T-cell (primary cell): ENCODE data around the gene MITF. TPM values are rescaled to one million over a fixed set of nuclear protein-coding genes. Genes with fewer than 3 reads are reported as not detected.

ENCODE experiments used
- ATAC-seq, 4 experiments: fragments of 200-7000 bp in 3 of 4; fragments of 150-1000 bp in 1 of 4; cut with Tn5 transposase; replicated peaks in 1 of 4; 1 replicate in 3 of 4; 2 replicates in 1 of 4; pipeline ENCODE4 v1.10.0; 2021; ENCODE audit warnings: moderate library complexity in 3 of 4, mild to moderate bottlenecking in 2 of 4, moderate number of reproducible peaks in 1 of 4
- CTCF ChIA-PET, 2 donors: fragments of 300-600 bp; sonication (Branson Sonifier 250); formaldehyde crosslinking; loops; one replicate each; lab custom pipeline; 2022; ENCODE audit warnings: antibody characterized with exemption in 2 of 2; lab: Charles Lee
- POLR2A ChIA-PET, 2 donors: fragments of 300-600 bp; sonication (Branson Sonifier 250); formaldehyde crosslinking; loops; one replicate each; lab custom pipeline; 2022; ENCODE audit warnings: antibody characterized with exemption in 2 of 2; lab: Charles Lee
- DNase-seq, 35 experiments: peaks; one replicate each; pipeline versions ENCODE4 v3.0.0 to v3.0.0-alpha.2; 2013 to 2023
- H3K27ac ChIP-seq: one replicate; pipeline ENCODE4 v1.5.1; 2013; ENCODE audit warnings: low read length
- H3K27me3 ChIP-seq, 2 experiments: replicated peaks in 1 of 2; 1 replicate in 1 of 2; 2 replicates in 1 of 2; pipeline versions ENCODE4 v1.6.1 to v1.7.0; 2013; ENCODE audit warnings: low read length in 1 of 2, mixed read lengths in 1 of 2; ENCODE audit not compliant: control insufficient read depth in 2 of 2, insufficient read depth in 2 of 2; ENCODE audit errors: extremely low read depth in 1 of 2
- H3K36me3 ChIP-seq, 2 donors: 1 replicate in 1 of 2; 2 replicates in 1 of 2; pipeline versions ENCODE4 v1.6.1 to v1.7.0; 2013; ENCODE audit warnings: low read length in 1 of 2; ENCODE audit not compliant: control insufficient read depth in 2 of 2, insufficient read depth in 1 of 2; ENCODE audit errors: extremely low read depth in 1 of 2
- H3K4me1 ChIP-seq, 2 experiments: 1 replicate in 1 of 2; 2 replicates in 1 of 2; pipeline versions ENCODE4 v1.6.1 to v1.7.0; 2013; ENCODE audit warnings: low read length in 2 of 2, mixed read lengths in 1 of 2; ENCODE audit not compliant: insufficient read depth in 2 of 2, control insufficient read depth in 1 of 2; ENCODE audit errors: extremely low read depth in 1 of 2
- H3K4me3 ChIP-seq, 2 donors: 1 replicate in 1 of 2; 2 replicates in 1 of 2; pipeline versions ENCODE4 v1.5.1 to v1.7.0; 2013; ENCODE audit warnings: mild to moderate bottlenecking in 2 of 2, low read length in 1 of 2, moderate library complexity in 1 of 2; ENCODE audit not compliant: control insufficient read depth in 1 of 2; ENCODE audit errors: extremely low read depth in 1 of 2
- H3K9me3 ChIP-seq: 2 replicates; pipeline ENCODE4 v1.7.0; 2013
- H3K27ac Mint-ChIP-seq, 2 donors: one replicate each; pipeline ENCODE4 v1.8.0; 2020 to 2021; ENCODE audit warnings: mild to moderate bottlenecking in 2 of 2, mixed read lengths in 2 of 2
- H3K27me3 Mint-ChIP-seq, 2 donors: one replicate each; pipeline ENCODE4 v1.8.0; 2021 to 2022; ENCODE audit warnings: mixed read lengths in 2 of 2
- H3K36me3 Mint-ChIP-seq: one replicate; pipeline ENCODE4 v1.8.0; 2021; ENCODE audit warnings: mixed read lengths
- H3K4me1 Mint-ChIP-seq, 3 donors: one replicate each; pipeline ENCODE4 v1.8.0; 2020 to 2022; ENCODE audit warnings: mixed read lengths in 3 of 3, mild to moderate bottlenecking in 1 of 3
- H3K4me3 Mint-ChIP-seq, 3 donors: one replicate each; pipeline ENCODE4 v1.8.0; 2020 to 2022; ENCODE audit warnings: mild to moderate bottlenecking in 3 of 3, mixed read lengths in 3 of 3, moderate library complexity in 3 of 3
- H3K9me3 Mint-ChIP-seq, 3 donors: one replicate each; pipeline ENCODE4 v1.8.0; 2020 to 2022; ENCODE audit warnings: mixed read lengths in 3 of 3
- WGBS: methylation state at CpG from one replicate; pipeline ENCODE4 v1.1.5; 2013; ENCODE audit warnings: missing lambda C conversion rate; ENCODE audit not compliant: insufficient coverage; 5-methylcytosine and 5-hydroxymethylcytosine counted together
- total RNA-seq, 35 experiments: library from RNA in 6 of 35; stranded (reverse) in 6 of 35; fragments of 120-200 nt in 1 of 35; gene quantifications; one replicate each; pipeline versions ENCODE4 v1.2.1 to v1.2.4 and lab custom pipeline; 2013 to 2026

Gene MITF
- total RNA-seq, 5 donors from 2014 or later (not counting 1 experiment from before 2014, with no cell fraction given), result 0.09 to 0.51 (median 0.24) TPM; not detected in 1

GRCh38 chr3:69817988-69818387 is 78.7 kb downstream of the MITF start:
- H3K27ac ChIP-seq, result no peak overlapping the region
- Mint-ChIP-seq H3K4me1 (no peaks in the 10 kb centered on the region), H3K4me3 (no peak overlapping the region), H3K36me3 (no peaks in the 10 kb centered on the region), H3K27ac (no peak overlapping the region), H3K9me3 (peaks cover 0 to 4% (median 0%) of the 10 kb centered on the region in 3 donors), H3K27me3 (peaks cover 0 to 7% of the 10 kb centered on the region in 2 donors)
- no peaks in the 10 kb centered on the region for H3K36me3 ChIP-seq
- H3K4me1 ChIP-seq, result no peaks in the 10 kb centered on the region
- CTCF ChIA-PET, result no interaction called here
- no peaks in the 10 kb centered on the region for H3K9me3 ChIP-seq
- POLR2A ChIA-PET, result no interaction called here
- WGBS, result no CpG with 5 or more reads among the region's 2 CpGs
- H3K27me3 ChIP-seq, result no peaks in the 10 kb centered on the region
- H3K4me3 ChIP-seq, result no peak overlapping the region
- no peak for ATAC-seq
- DNase-seq, result no peak

- Histone ChIP-seq H3K4me1 (no peaks in the 10 kb centered on the region), H3K4me3 (no peak overlapping the region), H3K27me3 (no peaks in the 10 kb centered on the region), H3K9me3 (no peaks in the 10 kb centered on the region), H3K27ac (no peak overlapping the region), H3K36me3 (no peaks in the 10 kb centered on the region)
- ChIA-PET POLR2A (no interaction called here), CTCF (interaction anchor here in 1 of 2 donors (0.8 kb wide), 1 partner anchor 8 kb away, joined by 4 read pairs; no protein-coding TSS in a partner anchor)
- peaks cover 0 to 4% (median 0%) of the 10 kb centered on the region in 3 donors for H3K9me3 Mint-ChIP-seq
- DNase-seq, result no peak
- no peak overlapping the region for H3K4me3 Mint-ChIP-seq
- no peaks in the 10 kb centered on the region for H3K4me1 Mint-ChIP-seq
- no peaks in the 10 kb centered on the region for H3K36me3 Mint-ChIP-seq
- peaks cover 0 to 7% of the 10 kb centered on the region in 2 donors for H3K27me3 Mint-ChIP-seq
- WGBS, result 100% methylated on average over 1 of the region's 3 CpGs
- no peak for ATAC-seq
- H3K27ac Mint-ChIP-seq, result no peak overlapping the region
These were observed 80.0 kb downstream of the MITF start for GRCh38 chr3:69819282-69819681.

DNA sequence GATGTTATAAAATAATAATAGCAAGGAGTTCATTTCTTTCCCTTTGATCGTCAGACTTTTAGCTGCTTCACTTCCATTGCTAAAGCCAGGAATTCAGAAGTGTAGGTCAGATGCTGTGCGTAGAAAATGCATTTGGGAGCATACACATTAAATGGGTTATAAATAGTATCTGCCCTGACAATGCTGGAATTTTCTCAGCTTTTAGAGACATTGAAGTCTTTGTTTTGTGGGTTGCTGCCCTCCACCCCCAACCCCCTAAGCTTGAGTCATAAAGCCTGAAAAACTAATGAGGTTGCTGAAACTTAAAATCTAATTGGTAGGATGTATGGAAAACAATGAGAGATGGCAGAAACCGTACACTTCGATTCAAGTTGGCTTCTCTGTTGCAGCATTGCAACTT is 81.9 kb downstream of the MITF start:
- ChIA-PET POLR2A (no interaction called here), CTCF (no interaction called here)
- Mint-ChIP-seq H3K27me3 (peaks cover 0 to 5% of the 10 kb centered on the region in 2 donors), H3K4me1 (no peaks in the 10 kb centered on the region), H3K9me3 (peaks cover 0 to 2% (median 0%) of the 10 kb centered on the region in 3 donors), H3K36me3 (no peaks in the 10 kb centered on the region), H3K27ac (no peak overlapping the region), H3K4me3 (no peak overlapping the region)
- Histone ChIP-seq H3K27ac (no peak overlapping the region), H3K4me3 (no peak overlapping the region), H3K27me3 (no peaks in the 10 kb centered on the region), H3K4me1 (no peaks in the 10 kb centered on the region), H3K36me3 (no peaks in the 10 kb centered on the region), H3K9me3 (no peaks in the 10 kb centered on the region)
- no CpG with 5 or more reads among the region's 4 CpGs for WGBS
- DNase-seq (no peak), ATAC-seq (no peak)

- H3K36me3 Mint-ChIP-seq, result no peaks in the 10 kb centered on the region
- ATAC-seq, result no peak
- no peak overlapping the region for H3K27ac Mint-ChIP-seq
- no peaks in the 10 kb centered on the region for H3K4me1 Mint-ChIP-seq
- no peaks in the 10 kb centered on the region for H3K27me3 ChIP-seq
- H3K4me3 Mint-ChIP-seq, result no peak overlapping the region
- ChIA-PET CTCF (no interaction called here), POLR2A (interaction anchor here in 1 of 2 donors (0.6 kb wide), 1 partner anchor 126 kb away, joined by 3 read pairs; no protein-coding TSS in a partner anchor)
- no peaks in the 10 kb centered on the region for H3K27me3 Mint-ChIP-seq
- no peaks in the 10 kb centered on the region for H3K9me3 ChIP-seq
- no peak for DNase-seq
- no CpG with 5 or more reads among the region's 1 CpG for WGBS
- H3K9me3 Mint-ChIP-seq, result no peaks in the 10 kb centered on the region
- H3K36me3 ChIP-seq, result no peaks in the 10 kb centered on the region
- no peak overlapping the region for H3K27ac ChIP-seq
- H3K4me3 ChIP-seq, result no peak overlapping the region
- H3K4me1 ChIP-seq, result no peaks in the 10 kb centered on the region
These were observed 84.5 kb downstream of the MITF start for GRCh38 chr3:69823743-69824142.

DNA sequence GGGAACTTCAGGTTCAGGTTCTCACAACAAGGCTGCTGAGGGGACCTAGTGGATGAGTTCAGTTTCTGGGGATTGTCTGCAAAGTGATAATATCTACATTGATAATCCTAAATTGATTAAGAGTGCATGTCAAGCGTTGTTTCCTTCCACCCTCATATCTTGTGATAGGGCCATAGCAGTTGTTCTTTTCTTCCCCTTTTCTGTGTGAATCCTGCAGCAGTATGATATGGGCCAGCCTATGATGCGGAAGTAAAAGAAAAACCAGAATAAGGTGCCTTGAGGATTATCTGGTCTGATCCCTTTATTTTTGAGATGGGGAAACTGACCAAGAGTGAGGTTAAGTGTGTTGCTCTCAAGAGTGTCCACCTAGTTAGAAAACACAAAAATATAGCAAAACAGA is 86.2 kb downstream of the MITF start:
- H3K36me3 ChIP-seq, result no peaks in the 10 kb centered on the region
- Mint-ChIP-seq H3K4me1 (no peaks in the 10 kb centered on the region), H3K27me3 (no peaks in the 10 kb centered on the region), H3K36me3 (no peaks in the 10 kb centered on the region), H3K9me3 (peaks cover 0 to 2% (median 0%) of the 10 kb centered on the region in 3 donors), H3K4me3 (no peak overlapping the region), H3K27ac (no peak overlapping the region)
- DNase-seq (no peak), ATAC-seq (no peak)
- H3K4me3 ChIP-seq, result no peak overlapping the region
- no peak overlapping the region for H3K27ac ChIP-seq
- H3K27me3 ChIP-seq, result no peaks in the 10 kb centered on the region
- H3K9me3 ChIP-seq, result no peaks in the 10 kb centered on the region
- ChIA-PET POLR2A (no interaction called here), CTCF (no interaction called here)
- H3K4me1 ChIP-seq, result no peaks in the 10 kb centered on the region
- WGBS, result no CpG with 5 or more reads among the region's 2 CpGs

DNA sequence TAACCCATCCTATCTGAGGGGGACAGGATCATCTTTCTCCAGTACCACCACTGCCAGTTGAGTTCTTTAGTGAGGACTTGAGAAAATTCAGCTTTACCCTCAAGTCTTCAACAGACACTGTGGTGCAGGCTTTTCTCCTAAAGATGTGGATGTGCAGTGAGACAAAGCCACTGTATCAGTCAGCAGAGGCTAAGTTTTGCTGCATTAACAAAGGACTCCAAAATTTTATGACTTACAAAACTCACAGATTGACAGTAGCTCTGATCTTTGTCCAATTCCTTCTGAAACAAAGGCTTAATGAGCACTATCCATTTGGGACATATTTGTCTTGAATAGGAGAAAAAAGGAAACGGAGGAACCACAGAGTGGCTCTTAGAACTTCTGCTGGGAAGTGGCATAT is 87.9 kb downstream of the MITF start:
- Mint-ChIP-seq H3K27me3 (no peaks in the 10 kb centered on the region), H3K4me1 (no peaks in the 10 kb centered on the region), H3K36me3 (no peaks in the 10 kb centered on the region), H3K9me3 (peaks cover 0 to 11% (median 3%) of the 10 kb centered on the region in 3 donors), H3K4me3 (no peak overlapping the region), H3K27ac (no peak overlapping the region)
- ChIA-PET CTCF (no interaction called here), POLR2A (no interaction called here)
- Histone ChIP-seq H3K9me3 (no peaks in the 10 kb centered on the region), H3K36me3 (no peaks in the 10 kb centered on the region), H3K4me3 (no peak overlapping the region), H3K27me3 (no peaks in the 10 kb centered on the region), H3K27ac (no peak overlapping the region), H3K4me1 (no peaks in the 10 kb centered on the region)
- DNase-seq (no peak), ATAC-seq (no peak)
- WGBS, result 80% methylated on average over 1 of the region's 1 CpG

DNA sequence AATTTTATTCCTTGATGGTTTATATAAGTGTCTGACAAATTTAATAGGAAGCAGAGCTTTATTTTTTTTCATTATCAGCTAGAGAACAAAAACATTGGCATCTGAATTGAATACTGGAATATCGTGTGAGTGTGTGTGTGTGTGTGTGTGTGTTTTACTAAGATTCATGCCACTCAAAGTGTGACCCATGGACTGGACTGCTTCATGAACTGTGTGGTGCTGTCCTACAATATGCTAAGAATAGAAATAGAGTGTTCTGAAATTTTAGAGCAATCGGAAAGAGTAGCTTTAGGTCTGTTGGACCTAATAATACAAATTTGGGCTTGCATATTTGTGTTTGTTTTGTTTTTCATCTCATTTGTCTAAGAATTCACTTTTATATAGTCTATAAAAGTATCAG is 89.6 kb downstream of the MITF start:
- no peaks in the 10 kb centered on the region for H3K36me3 ChIP-seq
- no peaks in the 10 kb centered on the region for H3K4me1 ChIP-seq
- Mint-ChIP-seq H3K36me3 (no peaks in the 10 kb centered on the region), H3K9me3 (peaks cover 3 to 15% (median 3%) of the 10 kb centered on the region in 3 donors), H3K4me1 (no peaks in the 10 kb centered on the region), H3K27me3 (no peaks in the 10 kb centered on the region), H3K4me3 (no peak overlapping the region), H3K27ac (no peak overlapping the region)
- WGBS, result no CpG with 5 or more reads among the region's 2 CpGs
- no peak overlapping the region for H3K4me3 ChIP-seq
- no peak for ATAC-seq
- no peak overlapping the region for H3K27ac ChIP-seq
- no peak for DNase-seq
- CTCF ChIA-PET, result interaction anchor here in 1 of 2 donors (0.6 kb wide), 1 partner anchor 323 kb away, joined by 4 read pairs; no protein-coding TSS in a partner anchor
- H3K9me3 ChIP-seq, result no peaks in the 10 kb centered on the region
- POLR2A ChIA-PET, result no interaction called here
- H3K27me3 ChIP-seq, result no peaks in the 10 kb centered on the region
